ENCODE results near the gene CST8. TPM values are rescaled to one million over a fixed set of nuclear protein-coding genes. Genes with fewer than 3 reads are reported as not detected.

CST8 gene
- total RNA-seq, 1 experiment from 2014 or later, result not detected

- H3T11ph ChIP-seq (ENCODE audit: low read length), result no peak overlapping the region
- H3K27me3 Mint-ChIP-seq (ENCODE audit: low read depth), result peaks cover 6% of the 10 kb centered on the region
- DNase-seq, result no peak
- no peak overlapping the region for H2AK5ac ChIP-seq (ENCODE audit: insufficient read length, low read length)
- H4K20me1 ChIP-seq (ENCODE audit: control insufficient read depth, insufficient read depth, insufficient read length), result no peaks in the 10 kb centered on the region
- peaks cover 17 to 18% of the 10 kb centered on the region in 2 experiments for H3K4me1 Mint-ChIP-seq
- H4K91ac ChIP-seq (ENCODE audit: insufficient read length, low read depth, low read length), result no peak overlapping the region
- H2BK120ac ChIP-seq (ENCODE audit: low read depth, low read length, poor library complexity, severe bottlenecking), result no peak overlapping the region
- no peaks in the 10 kb centered on the region for H3K23me2 ChIP-seq (ENCODE audit: insufficient read length, low read depth, low read length, poor library complexity, severe bottlenecking)
- no peak overlapping the region for H3K56ac ChIP-seq (ENCODE audit: insufficient read length, low read depth, low read length)
- H3K4ac ChIP-seq (ENCODE audit: low read depth, low read length), result no peak overlapping the region
- H3K9me3 ChIP-seq (ENCODE audit: control insufficient read depth, low read depth, low read length), result no peaks in the 10 kb centered on the region
- peaks cover 0 to 5% of the 10 kb centered on the region in 2 experiments; a peak in 3 of 5 replicates for H3K9me3 Mint-ChIP-seq
- no peak overlapping the region for H2BK5ac ChIP-seq (ENCODE audit: insufficient read length, low read length)
- no peaks in the 10 kb centered on the region for H3K79me1 ChIP-seq (ENCODE audit: insufficient read depth, low read depth, low read length, poor library complexity, severe bottlenecking)
- no peak overlapping the region for H3K27ac Mint-ChIP-seq
- no peak for TF ChIP-seq CTCF (conservative IDR thresholded peaks at IDR 0.05)
- H3K27ac ChIP-seq (ENCODE audit: insufficient read length, low read depth, low read length), result no peak overlapping the region
- H2BK12ac ChIP-seq (ENCODE audit: insufficient read length, low read depth, low read length), result no peak overlapping the region
- WGBS (ENCODE audit: extremely low coverage, insufficient read length, low lambda C conversion rate), result no CpG with 5 or more reads among the region's 7 CpGs
- H3K79me2 ChIP-seq (ENCODE audit: insufficient read depth, low read length), result no peaks in the 10 kb centered on the region
- H3K14ac ChIP-seq (ENCODE audit: insufficient read depth, low read length), result no peak overlapping the region
- no peak overlapping the region for H3K4me2 ChIP-seq (ENCODE audit: insufficient read depth, insufficient read length, low read length)
- H3K18ac ChIP-seq (ENCODE audit: insufficient read length, low read depth, low read length), result no peak overlapping the region
- H3K4me3 Mint-ChIP-seq, result no peak overlapping the region
- peaks cover 3 to 6% (median 4%) of the 10 kb centered on the region in 3 experiments; a peak in 6 of 7 replicates for H3K36me3 Mint-ChIP-seq (ENCODE audit: insufficient read depth in 1 of 3, low read depth in 3 of 3)
- no peak overlapping the region for H2BK20ac ChIP-seq (ENCODE audit: low read depth, low read length, poor library complexity, severe bottlenecking)
- H2BK15ac ChIP-seq (ENCODE audit: low read depth, low read length), result no peak overlapping the region
- H3K27me3 ChIP-seq (ENCODE audit: insufficient read depth, low read length), result no peaks in the 10 kb centered on the region
- no peak overlapping the region for H2AFZ ChIP-seq (ENCODE audit: low read length)
- peaks cover 3% of the 10 kb centered on the region; the same call in 1 of the 2 replicates for H3K4me1 ChIP-seq (ENCODE audit: insufficient read depth, low read length)
- H4K8ac ChIP-seq (replicated peaks; ENCODE audit: insufficient read length, low read depth, low read length), result no peak overlapping the region
- no peak overlapping the region for H4K5ac ChIP-seq (ENCODE audit: insufficient read length, low read depth, low read length)
- no peak overlapping the region for H3K23ac ChIP-seq (ENCODE audit: insufficient read length, low read depth, low read length)
- H3K9ac ChIP-seq (ENCODE audit: extremely low read depth, insufficient read length, low read length), result no peak overlapping the region
These were observed 35.3 kb upstream of the CST8 start for GRCh38 chr20:23455639-23456038.
